ENCODE data around the gene OFD1.

GRCh38 chrX:13798184-13798583, 63.6 kb downstream of the OFD1 start:
- TF ChIP-seq, protein P1, sequence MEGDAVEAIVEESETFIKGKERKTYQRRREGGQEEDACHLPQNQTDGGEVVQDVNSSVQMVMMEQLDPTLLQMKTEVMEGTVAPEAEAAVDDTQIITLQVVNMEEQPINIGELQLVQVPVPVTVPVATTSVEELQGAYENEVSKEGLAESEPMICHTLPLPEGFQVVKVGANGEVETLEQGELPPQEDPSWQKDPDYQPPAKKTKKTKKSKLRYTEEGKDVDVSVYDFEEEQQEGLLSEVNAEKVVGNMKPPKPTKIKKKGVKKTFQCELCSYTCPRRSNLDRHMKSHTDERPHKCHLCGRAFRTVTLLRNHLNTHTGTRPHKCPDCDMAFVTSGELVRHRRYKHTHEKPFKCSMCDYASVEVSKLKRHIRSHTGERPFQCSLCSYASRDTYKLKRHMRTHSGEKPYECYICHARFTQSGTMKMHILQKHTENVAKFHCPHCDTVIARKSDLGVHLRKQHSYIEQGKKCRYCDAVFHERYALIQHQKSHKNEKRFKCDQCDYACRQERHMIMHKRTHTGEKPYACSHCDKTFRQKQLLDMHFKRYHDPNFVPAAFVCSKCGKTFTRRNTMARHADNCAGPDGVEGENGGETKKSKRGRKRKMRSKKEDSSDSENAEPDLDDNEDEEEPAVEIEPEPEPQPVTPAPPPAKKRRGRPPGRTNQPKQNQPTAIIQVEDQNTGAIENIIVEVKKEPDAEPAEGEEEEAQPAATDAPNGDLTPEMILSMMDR (IDR thresholded peaks at IDR 0.05; ENCODE audit: low read depth, low read length) = no peak
- TF ChIP-seq EZH2phosphoT487 (IDR thresholded peaks at IDR 0.05; ENCODE audit: low read depth) = no peak
